Gastrocnemius medialis (tissue), 4 donors: ENCODE data around the gene THBS3. TPM values are rescaled to one million over a fixed set of nuclear protein-coding genes. Genes with fewer than 3 reads are reported as not detected.

Experiments used
- ATAC-seq, 2 donors: fragments of 150-250 bp; one replicate each; pipeline ENCODE4 v1.9.1; 2016
- DNase-seq, 2 donors: peaks; one replicate each; pipeline ENCODE4 v3.0.0-alpha.2; 2019
- H3K27ac ChIP-seq, 4 donors: fragments of 200-600 bp; sonication (generic); 1 replicate in 1 of 4; 2 replicates in 3 of 4; pipeline ENCODE4 v1.5.1; 2016 to 2018; ENCODE audit warnings: mild to moderate bottlenecking in 2 of 4, moderate library complexity in 1 of 4
- H3K27me3 ChIP-seq, 3 donors: fragments of 200-600 bp; sonication (generic) in 2 of 3; 1 replicate in 1 of 3; 2 replicates in 2 of 3; pipeline versions ENCODE4 v1.5.1 to v1.6.0; 2016 to 2019; ENCODE audit warnings: mild to moderate bottlenecking in 1 of 3, moderate library complexity in 1 of 3
- H3K36me3 ChIP-seq, 2 donors: fragments of 200-600 bp; sonication (generic) in 1 of 2; one replicate each; pipeline ENCODE4 v1.5.1; 2017 to 2018
- H3K4me1 ChIP-seq, 2 donors: fragments of 200-600 bp; sonication (generic) in 1 of 2; one replicate each; pipeline ENCODE4 v1.5.1; 2016 to 2017; ENCODE audit warnings: mild to moderate bottlenecking in 2 of 2
- H3K4me3 ChIP-seq, 4 donors: fragments of 200-600 bp; sonication (generic) in 3 of 4; 1 replicate in 1 of 4; 2 replicates in 3 of 4; pipeline ENCODE4 v1.5.1; 2016 to 2019; ENCODE audit warnings: mild to moderate bottlenecking in 2 of 4
- H3K9me3 ChIP-seq, 3 donors: fragments of 200-600 bp; sonication (generic) in 2 of 3; 1 replicate in 1 of 3; 2 replicates in 2 of 3; pipeline ENCODE4 v1.5.1; 2016 to 2019
- POLR2A ChIP-seq, 2 donors: fragments of 450-650 bp; IDR thresholded peaks; one replicate each; pipeline ENCODE4 v1.6.1; 2017; ENCODE audit warnings: antibody characterized with exemption in 2 of 2, mild to moderate bottlenecking in 2 of 2, moderate library complexity in 2 of 2
- in situ Hi-C, 4 donors: fragments of 200-750 bp; cut with MboI; loops; one replicate each; pipeline versions ENCODE4 v1.15.0 to v1.8.0; 2017; ENCODE audit warnings: low sequenced_read_pairs in 4 of 4
- intact Hi-C: fragments of 100-400 bp; cut with DNase I; formaldehyde crosslinking; loops from one replicate; pipeline ENCODE4 v1.15.1; 2023; ENCODE audit warnings: low total_unique reads
- total RNA-seq, 4 donors: library from RNA; depleted of rRNA; stranded (reverse); fragments of >200 nt; gene quantifications; one replicate each; pipeline versions ENCODE4 v1.1.0 to v1.2.3, GENCODE V29; 2016
- TF ChIP-seq, protein P1 (sequence below), 5 experiments: fragments of 450-650 bp in 3 of 5; fragments of 200-600 bp in 2 of 5; sonication (generic) in 2 of 5; IDR thresholded peaks in 4 of 5; conservative IDR thresholded peaks in 1 of 5; 1 replicate in 4 of 5; 2 replicates in 1 of 5; pipeline ENCODE4 v1.5.1; 2016 to 2019; ENCODE audit warnings: antibody characterized with exemption in 5 of 5, mild to moderate bottlenecking in 3 of 5, moderate library complexity in 3 of 5

THBS3 gene
- total RNA-seq, 4 donors from 2014 or later, result 1.5 to 4.6 (median 3.3) TPM

DNA sequence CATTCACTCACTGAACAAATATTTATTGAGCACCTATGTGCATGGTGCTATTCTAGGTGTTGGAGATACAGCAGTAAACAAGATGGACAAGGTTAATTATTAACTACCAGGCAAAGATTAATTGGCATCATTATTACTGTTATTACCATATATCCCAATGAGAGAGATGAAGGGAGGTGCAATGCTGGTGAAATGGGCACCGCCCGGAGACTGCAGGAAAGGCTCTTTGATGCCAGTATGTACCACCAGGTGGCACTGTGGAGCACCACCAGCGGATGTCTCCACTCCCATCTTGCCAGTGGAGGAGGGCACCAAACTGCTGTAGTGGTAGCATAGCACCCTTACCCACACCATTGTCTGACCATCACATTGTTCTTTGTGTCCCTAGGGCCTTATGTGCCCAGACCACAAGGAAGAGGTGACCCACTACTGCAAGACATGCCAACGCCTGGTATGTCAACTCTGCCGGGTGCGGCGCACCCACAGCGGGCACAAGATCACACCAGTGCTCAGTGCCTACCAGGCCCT is 31.1 kb downstream of the THBS3 start:
- Histone ChIP-seq H3K4me3 (no peak overlapping the region), H3K27me3 (peaks cover 15 to 21% (median 18%) of the 10 kb centered on the region in 3 donors), H3K27ac (no peak overlapping the region), H3K36me3 (no peaks in the 10 kb centered on the region), H3K4me1 (peaks cover 14% of the 10 kb centered on the region in 2 donors), H3K9me3 (no peaks in the 10 kb centered on the region)
- in situ Hi-C loops, result no loop called here
- DNase-seq (peak; percentile 36 to 68), ATAC-seq (peak; percentile 27 to 68)
- intact Hi-C loops, result loop anchor here (1.0 kb wide), 1 partner anchor 17 kb away; no protein-coding TSS in a partner anchor
- TF ChIP-seq POLR2A (IDR thresholded peaks at IDR 0.05), result no peak
- TF ChIP-seq, protein P1, sequence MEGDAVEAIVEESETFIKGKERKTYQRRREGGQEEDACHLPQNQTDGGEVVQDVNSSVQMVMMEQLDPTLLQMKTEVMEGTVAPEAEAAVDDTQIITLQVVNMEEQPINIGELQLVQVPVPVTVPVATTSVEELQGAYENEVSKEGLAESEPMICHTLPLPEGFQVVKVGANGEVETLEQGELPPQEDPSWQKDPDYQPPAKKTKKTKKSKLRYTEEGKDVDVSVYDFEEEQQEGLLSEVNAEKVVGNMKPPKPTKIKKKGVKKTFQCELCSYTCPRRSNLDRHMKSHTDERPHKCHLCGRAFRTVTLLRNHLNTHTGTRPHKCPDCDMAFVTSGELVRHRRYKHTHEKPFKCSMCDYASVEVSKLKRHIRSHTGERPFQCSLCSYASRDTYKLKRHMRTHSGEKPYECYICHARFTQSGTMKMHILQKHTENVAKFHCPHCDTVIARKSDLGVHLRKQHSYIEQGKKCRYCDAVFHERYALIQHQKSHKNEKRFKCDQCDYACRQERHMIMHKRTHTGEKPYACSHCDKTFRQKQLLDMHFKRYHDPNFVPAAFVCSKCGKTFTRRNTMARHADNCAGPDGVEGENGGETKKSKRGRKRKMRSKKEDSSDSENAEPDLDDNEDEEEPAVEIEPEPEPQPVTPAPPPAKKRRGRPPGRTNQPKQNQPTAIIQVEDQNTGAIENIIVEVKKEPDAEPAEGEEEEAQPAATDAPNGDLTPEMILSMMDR (IDR thresholded peaks at IDR 0.05 in 4 of 5, conservative IDR thresholded peaks at IDR 0.05 in 1 of 5), result peak; percentile 78 to 91 (median 85)

GRCh38 chr1:155175927-155176371 is 31.7 kb downstream of the THBS3 start:
- no peaks in the 10 kb centered on the region for H3K36me3 ChIP-seq
- in situ Hi-C loops (no loop called here), intact Hi-C loops (loop anchor here (1.0 kb wide), 1 partner anchor 17 kb away; no protein-coding TSS in a partner anchor)
- TF ChIP-seq, protein P1 (IDR thresholded peaks at IDR 0.05 in 4 of 5, conservative IDR thresholded peaks at IDR 0.05 in 1 of 5), result no peak
- TF ChIP-seq POLR2A (IDR thresholded peaks at IDR 0.05), result no peak
- peaks cover 15 to 21% (median 18%) of the 10 kb centered on the region in 3 donors for H3K27me3 ChIP-seq
- no peak overlapping the region for H3K4me3 ChIP-seq
- DNase-seq, result no peak
- H3K9me3 ChIP-seq, result no peaks in the 10 kb centered on the region
- ATAC-seq, result no peak
- peaks cover 14% of the 10 kb centered on the region in 2 donors for H3K4me1 ChIP-seq
- no peak overlapping the region for H3K27ac ChIP-seq

- in situ Hi-C loops, result no loop called here
- Histone ChIP-seq H3K36me3 (peaks cover 0 to 5% of the 10 kb centered on the region in 2 donors), H3K27ac (no peak overlapping the region), H3K9me3 (no peaks in the 10 kb centered on the region), H3K4me1 (peaks cover 14% of the 10 kb centered on the region in 2 donors), H3K4me3 (no peak overlapping the region), H3K27me3 (peaks cover 15 to 21% (median 18%) of the 10 kb centered on the region in 3 donors)
- TF ChIP-seq POLR2A (IDR thresholded peaks at IDR 0.05), result no peak
- TF ChIP-seq, protein P1 (IDR thresholded peaks at IDR 0.05 in 4 of 5, conservative IDR thresholded peaks at IDR 0.05 in 1 of 5), result no peak
- ATAC-seq (no peak), DNase-seq (no peak)
- intact Hi-C loops, result no loop called here
Measured at GRCh38 chr1:155175281-155175926, 32.3 kb downstream of the THBS3 start.

DNA sequence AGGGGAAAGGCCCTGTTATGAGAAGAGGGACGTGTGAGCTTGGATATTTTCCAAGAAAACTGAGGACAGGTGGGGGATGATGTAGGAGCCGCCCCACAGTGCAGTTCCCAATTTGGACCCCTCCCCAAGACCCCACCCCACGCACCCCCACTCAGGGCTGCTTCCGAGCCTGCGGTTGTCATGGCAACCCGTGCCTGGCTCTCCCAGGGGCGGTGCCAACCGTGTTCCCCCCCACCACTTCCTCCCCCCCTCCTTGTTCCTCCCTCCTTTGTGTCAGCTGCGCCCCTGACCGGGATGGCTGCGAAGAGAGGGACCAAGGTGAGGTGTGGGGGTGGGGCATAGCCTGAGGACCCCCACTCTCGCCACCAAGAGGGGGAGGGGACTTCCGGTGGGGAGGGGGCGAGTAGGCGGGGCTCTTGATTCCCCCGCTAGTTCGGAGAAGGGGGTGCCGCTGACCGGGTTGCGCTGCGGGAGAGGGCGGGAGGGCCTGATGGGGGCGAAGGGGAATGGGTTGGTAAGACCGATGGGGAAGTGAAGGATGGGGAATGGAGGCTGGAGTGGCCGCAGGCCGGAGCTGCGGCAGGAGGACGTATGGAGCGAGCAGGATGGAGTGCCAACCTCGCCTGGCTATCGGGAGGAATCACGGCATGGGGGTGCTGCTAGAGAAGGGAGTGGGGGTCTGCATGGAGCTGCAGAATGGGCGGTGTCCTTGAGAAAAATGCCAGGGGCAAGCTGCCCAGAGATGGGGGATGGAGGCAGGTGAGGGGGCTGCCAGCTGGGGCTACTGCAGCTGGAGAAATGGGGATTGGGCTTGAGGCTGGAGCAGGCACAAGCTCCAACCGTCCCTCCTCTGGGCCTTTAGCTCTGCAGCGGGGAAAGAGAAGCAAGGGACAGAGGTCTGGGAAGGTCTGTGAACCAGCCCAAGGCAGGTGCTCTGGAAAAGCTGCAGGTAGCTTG is 33.1 kb downstream of the THBS3 start:
- DNase-seq (no peak), ATAC-seq (no peak)
- intact Hi-C loops (loop anchor here (5.0 kb wide), 1 partner anchor 53 kb away; no protein-coding TSS in a partner anchor), in situ Hi-C loops (no loop called here)
- Histone ChIP-seq H3K27me3 (peaks cover 15 to 21% (median 18%) of the 10 kb centered on the region in 3 donors), H3K36me3 (peaks cover 0 to 13% of the 10 kb centered on the region in 2 donors), H3K9me3 (no peaks in the 10 kb centered on the region), H3K27ac (no peak overlapping the region), H3K4me3 (peak overlapping the region in 1 of 4 donors; percentile 97), H3K4me1 (peaks cover 14% of the 10 kb centered on the region in 2 donors)
- TF ChIP-seq, protein P1 (IDR thresholded peaks at IDR 0.05 in 4 of 5, conservative IDR thresholded peaks at IDR 0.05 in 1 of 5), result no peak
- TF ChIP-seq POLR2A (IDR thresholded peaks at IDR 0.05), result no peak
